T follicular helper cell (primary cell): ENCODE measurements around the gene CSNK1D.
"Not testable (repeated sequence)": the region's sequence is repeated elsewhere in the genome, so short reads cannot be mapped to it uniquely, and the experiment has no call there.

Experiments used
- DNase-seq: peaks from one replicate; pipeline ENCODE4 v3.0.0-alpha.2; 2020; ENCODE audit warnings: low read depth

CSNK1D gene

GRCh38 chr17:82215095-82215971 lies 58.2 kb downstream of the CSNK1D start:
- no peak for DNase-seq

GRCh38 chr17:82214012-82214628 lies 59.4 kb downstream of the CSNK1D start:
- no peak for DNase-seq

GRCh38 chr17:82213251-82214011 lies 60.1 kb downstream of the CSNK1D start:
- DNase-seq = peak; percentile 36

GRCh38 chr17:82212331-82213250 lies 60.9 kb downstream of the CSNK1D start, which contains the start of gene CCDC57:
Gene CCDC57 (minus strand): TSS chr17:82212842. CDS start chr17:82201944, 10,898 bp downstream.
- no peak for DNase-seq

- not testable (repeated sequence) for DNase-seq
These were observed 62.8 kb downstream of the CSNK1D start for GRCh38 chr17:82210655-82211054.

GRCh38 chr17:82205720-82206508 lies 67.6 kb downstream of the CSNK1D start:
- DNase-seq = peak; percentile 67

- DNase-seq = no peak
These were observed 68.4 kb downstream of the CSNK1D start for GRCh38 chr17:82204831-82205719.

GRCh38 chr17:82203920-82204319 lies 69.6 kb downstream of the CSNK1D start:
- DNase-seq = no peak

- DNase-seq = no peak
These were observed 70.5 kb downstream of the CSNK1D start for GRCh38 chr17:82202981-82203380.

- DNase-seq = no peak
These were observed 72.0 kb downstream of the CSNK1D start for GRCh38 chr17:82201498-82201910.

- DNase-seq = peak; percentile 72
These were observed 72.6 kb downstream of the CSNK1D start for GRCh38 chr17:82200743-82201497.

- no peak for DNase-seq
These were observed 73.4 kb downstream of the CSNK1D start for GRCh38 chr17:82200135-82200534.

- DNase-seq = no peak
These were observed 74.0 kb downstream of the CSNK1D start for GRCh38 chr17:82199496-82199895.

- DNase-seq = no peak
These were observed 75.4 kb downstream of the CSNK1D start for GRCh38 chr17:82198092-82198491.

GRCh38 chr17:82195675-82196672 lies 77.5 kb downstream of the CSNK1D start:
- DNase-seq = no peak

GRCh38 chr17:82194765-82195164 lies 78.7 kb downstream of the CSNK1D start:
- DNase-seq = no peak

GRCh38 chr17:82193520-82194220 lies 79.8 kb downstream of the CSNK1D start:
- DNase-seq = no peak
